HG02973 (cell line): ENCODE results near the gene MRPL51.
"Not testable (repeated sequence)": the region's sequence is repeated elsewhere in the genome, so short reads cannot be mapped to it uniquely, and the experiment has no call there.

Experiments used
- ATAC-seq: cut with Tn5 transposase; IDR thresholded peaks from one replicate; pipeline ENCODE4 v1.9.1; 2021; ENCODE audit warnings: moderate library complexity; ENCODE audit not compliant: unreplicated experiment

MRPL51 gene

DNA sequence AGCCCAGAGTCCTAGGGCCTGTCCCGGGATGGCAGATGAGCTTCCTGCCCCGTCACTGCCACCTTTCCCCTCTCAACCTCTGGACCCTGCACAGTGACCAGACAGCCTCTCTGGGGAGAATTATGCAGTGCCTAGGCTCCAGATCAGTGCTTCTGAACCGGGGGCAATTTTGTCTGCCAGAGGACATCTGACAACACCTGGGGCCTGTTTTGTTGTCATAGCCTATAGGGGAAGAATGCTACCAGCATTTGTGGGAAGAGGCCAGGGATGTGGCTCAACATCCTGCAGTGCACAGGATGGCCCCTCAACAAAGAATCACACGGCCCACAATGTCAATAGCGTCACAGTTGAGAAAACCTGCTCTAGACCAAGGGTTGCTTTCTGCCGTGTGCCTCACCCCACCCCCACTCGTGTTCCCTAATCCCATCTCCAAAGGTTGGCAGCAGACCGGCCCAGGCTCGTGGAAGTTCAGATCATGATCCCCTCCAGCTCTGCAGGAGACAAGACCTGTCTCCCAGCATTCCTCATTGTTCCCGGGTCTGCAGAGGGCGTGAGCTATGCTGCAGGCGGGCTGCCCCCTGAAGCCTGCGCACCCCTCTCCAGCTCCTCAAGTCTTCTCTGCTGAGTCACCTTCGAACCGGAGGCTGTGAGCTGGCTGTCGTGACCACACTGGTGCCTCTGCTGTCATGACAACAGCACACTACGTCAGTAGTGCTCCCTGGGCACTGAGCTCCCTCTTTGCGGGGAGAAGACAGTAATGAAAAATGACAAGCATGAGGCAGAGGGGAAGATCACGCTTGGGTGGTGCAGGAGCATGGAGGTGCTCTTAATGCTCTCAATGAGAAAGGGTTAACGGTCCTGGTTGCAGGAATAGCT is 39.2 kb upstream of the MRPL51 start:
- ATAC-seq: no peak

DNA sequence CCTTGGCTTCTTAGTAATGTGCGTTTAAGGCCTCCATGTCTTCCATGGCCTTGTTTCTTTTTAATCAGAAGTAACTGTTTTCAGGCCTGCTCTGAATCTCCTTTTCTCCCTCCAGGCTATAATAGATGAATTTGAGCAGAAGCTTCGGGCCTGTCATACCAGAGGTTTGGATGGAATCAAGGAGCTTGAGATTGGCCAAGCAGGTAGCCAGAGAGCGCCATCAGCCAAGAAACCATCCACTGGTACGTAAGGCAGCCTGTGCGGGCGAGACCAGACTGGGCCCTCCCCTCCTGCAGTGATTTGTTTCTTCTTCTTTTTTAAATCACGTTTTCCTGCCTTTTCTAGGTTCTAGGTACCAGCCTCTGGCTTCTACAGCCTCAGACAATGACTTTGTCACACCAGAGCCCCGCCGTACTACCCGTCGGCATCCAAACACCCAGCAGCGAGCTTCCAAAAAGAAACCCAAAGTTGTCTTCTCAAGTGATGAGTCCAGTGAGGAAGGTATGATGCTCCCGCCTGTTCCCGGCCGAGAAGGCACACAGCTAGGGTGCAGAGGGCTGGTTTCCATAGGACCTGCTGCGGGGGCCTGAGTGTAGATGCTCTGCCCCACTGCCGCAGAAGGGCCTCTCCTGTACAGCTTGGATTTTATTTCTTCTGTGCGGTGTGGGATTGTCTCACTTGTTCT is 37.7 kb upstream of the MRPL51 start:
- no peak for ATAC-seq

DNA sequence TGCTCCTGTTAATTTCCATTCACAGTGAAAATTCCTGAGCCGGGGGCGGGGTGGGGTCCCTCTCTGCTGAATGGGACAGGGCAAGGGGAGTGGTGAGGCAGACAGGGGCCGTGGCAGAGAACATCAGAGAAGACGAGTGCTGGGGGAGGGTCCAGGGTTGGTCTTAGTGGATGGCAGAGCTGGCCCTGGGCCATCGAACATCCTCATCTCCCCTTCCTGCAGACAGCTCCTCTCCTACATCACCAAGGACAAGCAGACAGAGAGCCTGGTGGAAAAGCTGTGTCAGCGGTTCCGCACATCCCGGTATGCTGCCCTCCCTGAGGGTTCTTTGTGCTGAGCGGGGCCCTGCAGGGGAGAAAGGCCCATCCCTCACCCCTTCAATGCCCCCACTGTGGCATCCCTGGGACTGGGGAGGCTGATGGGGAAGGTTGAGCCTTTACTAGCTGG is 36.3 kb upstream of the MRPL51 start:
- no peak for ATAC-seq

DNA sequence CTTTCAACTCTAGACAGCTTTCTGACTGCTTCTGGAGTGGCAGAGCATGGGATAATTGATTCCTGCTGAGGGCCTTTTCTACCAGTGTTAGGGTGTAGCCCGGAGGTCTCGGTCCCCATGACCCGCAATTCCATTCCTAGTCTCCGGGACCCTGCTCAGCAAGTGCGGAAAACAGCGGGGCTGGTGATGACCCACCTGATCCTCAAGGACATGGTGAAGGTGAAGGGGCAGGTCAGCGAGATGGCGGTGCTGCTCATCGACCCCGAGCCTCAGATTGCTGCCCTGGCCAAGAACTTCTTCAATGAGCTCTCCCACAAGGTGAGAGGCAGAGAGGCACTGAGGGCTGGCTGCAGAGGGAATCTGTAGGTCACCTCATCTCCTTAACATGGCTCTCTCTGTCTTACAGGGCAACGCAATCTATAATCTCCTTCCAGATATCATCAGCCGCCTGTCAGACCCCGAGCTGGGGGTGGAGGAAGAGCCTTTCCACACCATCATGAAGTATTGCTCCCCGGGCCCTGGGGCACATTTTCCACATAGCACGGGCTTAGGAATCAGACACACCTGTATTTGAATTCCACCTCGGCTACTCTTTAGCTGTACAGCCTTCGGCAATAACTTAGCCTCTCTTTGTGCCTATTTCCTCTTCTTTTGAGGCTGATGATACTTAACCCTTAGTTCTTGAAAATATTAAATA is 35.6 kb upstream of the MRPL51 start:
- ATAC-seq: no peak

DNA sequence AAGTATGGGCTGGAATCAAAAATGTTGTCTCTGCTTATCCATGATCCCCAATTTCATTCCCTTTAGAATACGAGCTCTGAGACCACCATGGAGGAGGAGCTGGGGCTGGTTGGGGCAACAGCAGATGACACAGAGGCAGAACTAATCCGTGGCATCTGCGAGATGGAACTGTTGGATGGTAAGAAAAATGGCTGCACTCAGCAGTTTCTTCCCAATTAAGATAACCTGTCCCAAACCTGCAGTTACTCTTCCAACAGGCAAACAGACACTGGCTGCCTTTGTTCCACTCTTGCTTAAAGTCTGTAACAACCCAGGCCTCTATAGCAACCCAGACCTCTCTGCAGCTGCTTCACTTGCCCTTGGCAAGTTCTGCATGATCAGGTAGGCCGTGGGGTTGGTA is 34.6 kb upstream of the MRPL51 start:
- ATAC-seq: no peak

DNA sequence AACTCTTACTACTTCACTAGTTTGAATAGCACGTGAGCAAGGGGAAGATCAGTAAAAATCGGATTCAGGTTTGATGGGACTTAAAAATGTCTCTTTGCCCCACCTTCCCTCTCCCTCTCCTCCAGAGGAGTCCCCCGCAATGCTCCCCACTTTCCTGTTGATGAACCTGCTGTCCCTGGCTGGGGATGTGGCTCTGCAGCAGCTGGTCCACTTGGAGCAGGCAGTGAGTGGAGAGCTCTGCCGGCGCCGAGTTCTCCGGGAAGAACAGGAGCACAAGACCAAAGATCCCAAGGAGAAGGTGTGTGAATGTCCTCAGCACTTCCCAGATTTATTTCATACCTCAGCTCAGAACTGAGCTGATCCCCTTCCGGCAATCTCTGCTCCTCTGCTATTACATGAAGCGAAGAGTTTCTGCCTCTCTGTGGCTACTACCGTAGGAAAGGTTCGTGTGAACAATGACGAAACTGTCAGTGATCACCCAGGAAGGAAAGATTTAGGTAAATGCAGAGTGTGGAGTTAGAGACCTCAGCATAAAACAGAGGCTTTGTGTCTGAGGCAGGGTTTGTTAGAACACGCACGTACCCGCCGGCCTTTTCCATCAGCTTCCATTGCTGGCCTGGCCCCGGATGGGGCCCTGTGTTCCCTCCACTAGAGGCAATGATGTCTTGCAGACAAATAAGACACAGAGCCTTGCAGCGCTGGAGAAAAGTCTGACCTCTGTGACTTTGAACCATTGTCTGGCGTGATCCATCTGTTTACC is 33.9 kb upstream of the MRPL51 start:
- no peak for ATAC-seq

DNA sequence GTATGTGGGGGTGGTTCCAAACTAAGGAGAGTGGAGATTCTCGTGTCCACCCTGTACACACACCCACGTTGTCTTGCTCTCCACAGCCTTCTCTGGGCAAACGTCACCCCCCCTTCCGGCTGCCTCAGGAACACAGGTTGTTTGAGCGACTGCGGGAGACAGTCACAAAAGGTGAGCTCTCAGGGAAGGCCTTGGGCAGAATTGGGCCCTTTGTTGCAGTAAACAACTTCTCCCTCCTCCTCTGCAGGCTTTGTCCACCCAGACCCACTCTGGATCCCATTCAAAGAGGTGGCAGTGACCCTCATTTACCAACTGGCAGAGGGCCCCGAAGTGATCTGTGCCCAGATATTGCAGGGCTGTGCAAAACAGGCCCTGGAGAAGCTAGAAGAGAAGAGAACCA is 33.1 kb upstream of the MRPL51 start:
- no peak for ATAC-seq

DNA sequence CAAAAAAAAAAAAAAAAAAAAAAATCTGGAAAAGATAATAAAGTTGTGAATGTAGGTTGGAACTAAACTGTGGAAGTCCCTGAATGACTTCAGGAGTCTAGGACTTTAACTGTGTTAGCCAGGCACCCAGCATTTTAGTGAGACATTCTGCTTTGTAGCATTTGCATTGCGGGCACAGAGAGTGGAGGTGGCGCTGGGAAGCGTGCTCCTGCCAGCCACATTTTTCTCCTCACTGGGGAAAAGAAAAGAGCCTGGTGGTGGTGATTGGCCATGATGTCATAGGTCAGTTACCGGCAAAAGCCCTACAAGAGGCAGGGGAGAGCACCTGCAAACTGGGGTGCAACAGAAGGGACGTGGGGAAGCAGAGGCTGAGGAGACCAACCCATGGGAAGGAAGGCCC is 31.6 kb upstream of the MRPL51 start:
- no peak for ATAC-seq

DNA sequence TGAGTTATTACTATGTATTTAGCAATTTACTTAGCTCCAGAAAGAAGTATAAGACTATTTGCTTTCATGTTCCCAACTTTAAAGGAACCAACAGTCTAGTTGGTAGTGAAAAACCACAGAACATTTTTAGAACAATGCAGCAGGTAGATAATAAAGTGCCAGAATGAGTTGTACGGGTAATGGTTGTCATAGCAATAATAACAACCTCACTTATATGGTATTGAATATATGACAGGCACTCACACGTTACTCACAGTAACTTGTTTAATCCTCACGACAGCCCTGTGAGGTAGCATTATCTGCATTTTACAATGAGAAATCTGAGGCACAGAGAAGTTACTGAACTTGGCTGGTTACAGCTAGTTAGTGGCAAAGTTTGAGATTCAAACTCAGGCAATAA is 30.6 kb upstream of the MRPL51 start:
- ATAC-seq: no peak

DNA sequence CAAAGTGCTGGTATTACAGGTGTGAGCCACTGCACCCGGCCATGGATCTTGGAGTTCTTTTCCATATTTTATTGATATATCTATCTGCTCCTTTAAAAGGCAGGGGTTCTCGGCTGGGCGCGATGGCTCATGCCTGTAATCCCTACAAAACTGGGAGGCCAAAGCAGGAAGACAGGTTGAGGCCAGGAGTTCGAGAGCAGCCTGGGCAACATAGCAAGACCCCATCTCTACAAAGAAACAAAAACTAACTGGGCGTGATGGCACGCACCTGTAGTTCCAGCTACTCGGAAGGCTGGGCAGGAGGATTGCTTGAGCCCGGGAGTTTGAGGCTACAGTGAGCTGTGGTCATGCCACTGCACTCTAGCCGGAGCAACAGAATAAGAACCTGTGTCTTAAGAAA is 29.1 kb upstream of the MRPL51 start:
- no peak for ATAC-seq

DNA sequence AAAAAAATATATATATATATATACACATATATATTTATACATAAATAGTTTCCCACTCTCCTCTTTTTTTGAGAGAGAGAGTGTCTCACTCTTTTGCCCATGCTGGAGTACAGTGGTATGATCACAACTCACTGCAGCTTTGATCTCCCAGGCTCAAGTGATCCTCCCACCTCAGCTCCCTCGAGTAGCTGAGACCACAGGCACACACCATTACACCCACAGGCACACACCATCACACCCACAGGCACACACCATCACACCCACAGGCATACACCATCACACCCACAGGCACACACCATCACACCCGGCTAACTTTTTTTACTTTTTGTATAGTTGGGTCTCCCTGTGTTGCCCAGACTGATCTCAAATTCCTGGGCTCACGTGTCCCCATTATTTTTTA is 27.1 kb upstream of the MRPL51 start:
- no peak for ATAC-seq

DNA sequence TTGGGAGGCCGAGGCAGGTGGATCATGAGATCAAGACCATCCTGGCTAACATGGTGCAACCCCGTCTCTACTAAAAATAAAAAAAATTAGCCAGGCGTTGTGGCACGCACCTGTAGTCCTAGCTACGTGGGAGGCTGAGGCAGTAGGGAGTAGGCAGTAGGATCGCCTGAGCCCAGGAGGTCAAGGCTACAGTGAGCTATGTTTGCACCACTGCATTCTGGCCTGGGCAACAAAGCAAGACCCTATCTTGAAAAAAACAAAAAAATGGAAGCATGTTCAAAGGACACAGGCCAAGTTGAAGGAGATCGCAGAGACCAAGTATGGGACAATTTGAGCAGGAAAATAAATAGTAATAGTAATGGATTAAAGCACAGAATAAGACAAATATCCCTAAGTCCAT is 15.0 kb upstream of the MRPL51 start:
- no peak for ATAC-seq

DNA sequence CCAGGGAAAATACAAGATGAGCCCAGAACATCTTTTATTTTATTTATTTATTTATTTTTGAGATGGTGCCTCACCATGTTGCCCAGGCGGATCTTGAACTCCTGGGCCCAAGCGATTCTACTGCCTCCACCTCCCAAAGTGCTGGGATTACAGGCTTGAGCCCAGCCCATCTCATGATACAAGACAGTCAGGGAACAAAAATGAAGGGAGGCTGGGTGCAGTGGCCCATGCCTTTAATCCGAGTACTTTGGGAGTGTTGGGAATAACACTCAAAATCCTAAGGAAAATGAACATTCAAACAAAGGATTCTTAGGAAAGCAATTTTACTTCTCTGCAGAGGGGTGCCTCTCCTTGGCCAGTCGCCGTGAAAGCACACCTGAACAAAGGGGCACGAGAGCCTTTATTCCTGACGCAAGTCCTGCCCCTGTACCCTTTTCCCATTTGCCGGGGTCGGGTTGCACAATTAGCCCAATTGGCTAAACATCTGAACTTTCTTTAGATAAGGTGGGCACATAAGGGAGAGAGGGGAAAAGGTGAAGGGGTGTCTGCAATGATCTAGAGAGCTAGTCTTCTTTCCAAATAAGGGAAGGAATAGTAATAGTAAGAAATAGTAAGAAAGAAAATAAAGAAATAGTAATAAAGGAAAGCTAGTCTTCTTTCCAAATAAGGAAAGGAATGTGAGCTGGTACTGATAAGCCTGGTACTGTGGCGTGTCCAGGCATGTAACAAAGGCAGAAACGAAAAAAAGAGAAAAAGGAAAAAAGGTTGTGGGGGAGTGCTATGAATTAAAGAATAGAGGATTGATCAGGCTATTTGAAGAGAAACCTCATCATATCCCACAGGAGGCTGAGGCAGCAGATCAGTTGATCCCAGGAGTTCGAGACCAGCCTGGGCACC is 14.3 kb upstream of the MRPL51 start:
- ATAC-seq: no peak

DNA sequence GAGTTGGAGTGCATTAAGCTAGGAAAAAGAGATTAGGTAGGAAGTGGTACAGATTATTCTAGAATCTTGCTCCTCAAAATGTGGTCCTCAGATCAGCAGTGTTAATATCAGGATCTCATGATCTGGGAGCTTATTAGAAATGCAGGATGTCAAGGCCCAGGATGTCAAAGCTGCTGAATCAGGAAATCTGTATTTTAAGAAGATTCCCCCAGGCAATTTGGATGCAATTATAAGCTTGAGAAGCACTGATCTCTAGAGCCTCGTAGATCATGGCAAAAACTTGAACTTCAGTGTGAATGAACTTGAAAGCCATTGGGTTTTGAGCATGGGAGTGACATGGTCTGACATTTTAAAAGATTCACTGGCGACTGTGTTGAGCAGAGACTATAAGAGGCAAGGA is 7.4 kb upstream of the MRPL51 start:
- no peak for ATAC-seq

DNA sequence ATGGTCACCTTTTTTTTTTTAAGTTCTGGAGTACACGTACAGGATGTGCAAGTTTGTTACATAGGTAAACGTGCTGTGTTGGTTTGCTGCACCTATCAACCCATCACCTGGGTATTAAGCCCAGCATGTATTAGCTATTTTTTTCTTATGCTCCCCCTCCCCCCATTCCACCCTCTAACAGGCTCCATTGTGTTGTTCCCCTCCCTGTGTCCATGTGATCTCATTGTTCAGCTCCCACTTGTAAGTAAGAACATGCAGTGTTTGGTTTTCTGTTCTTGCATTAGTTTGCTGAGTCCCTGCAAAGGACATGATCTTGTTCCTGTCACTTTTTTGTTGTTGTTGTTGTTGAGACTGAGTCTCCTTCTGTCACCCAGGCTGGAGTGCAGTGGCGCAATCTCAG is 4.2 kb upstream of the MRPL51 start:
- not testable (repeated sequence) for ATAC-seq

DNA sequence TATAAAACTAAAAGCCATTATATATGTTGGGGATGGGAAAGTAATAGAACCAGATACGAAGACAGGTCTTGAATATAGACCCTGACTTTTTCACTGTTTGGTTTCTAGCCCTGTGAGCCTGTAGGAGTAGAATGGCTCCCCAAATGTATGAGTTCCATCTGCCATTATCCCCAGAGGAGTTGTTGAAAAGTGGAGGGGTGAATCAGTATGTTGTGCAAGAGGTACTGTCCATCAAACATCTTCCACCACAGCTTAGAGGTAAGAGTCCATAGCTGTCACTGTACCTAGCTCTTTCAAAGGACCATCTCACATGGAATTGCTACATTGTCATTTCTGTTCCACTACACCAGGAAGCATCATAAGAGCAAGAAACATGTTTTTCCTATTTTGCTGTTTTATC is 1.9 kb upstream of the MRPL51 start:
- no peak for ATAC-seq

DNA sequence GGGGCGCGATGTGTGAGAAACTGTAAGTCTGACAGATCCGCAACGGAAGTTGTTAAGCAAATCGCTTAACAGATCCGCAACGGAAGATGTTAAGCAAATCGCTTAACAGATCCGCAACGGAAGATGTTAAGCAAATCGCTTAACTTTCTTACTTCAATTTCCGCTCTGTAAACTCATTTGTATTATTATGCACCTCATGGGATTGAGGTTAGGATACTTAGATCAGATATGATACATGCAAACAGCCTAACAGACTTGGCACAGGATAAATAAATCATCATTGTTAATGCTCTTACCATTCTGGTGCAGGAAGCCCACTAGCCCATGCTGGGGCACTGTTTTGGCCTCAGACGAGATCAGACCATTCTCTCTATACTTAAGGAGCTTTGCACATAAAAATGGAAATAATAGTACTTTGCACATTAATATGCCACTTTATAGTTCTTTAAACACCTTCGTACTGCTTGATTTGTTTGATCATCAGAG is 1.2 kb upstream of the MRPL51 start:
- ATAC-seq: peak; percentile 23

DNA sequence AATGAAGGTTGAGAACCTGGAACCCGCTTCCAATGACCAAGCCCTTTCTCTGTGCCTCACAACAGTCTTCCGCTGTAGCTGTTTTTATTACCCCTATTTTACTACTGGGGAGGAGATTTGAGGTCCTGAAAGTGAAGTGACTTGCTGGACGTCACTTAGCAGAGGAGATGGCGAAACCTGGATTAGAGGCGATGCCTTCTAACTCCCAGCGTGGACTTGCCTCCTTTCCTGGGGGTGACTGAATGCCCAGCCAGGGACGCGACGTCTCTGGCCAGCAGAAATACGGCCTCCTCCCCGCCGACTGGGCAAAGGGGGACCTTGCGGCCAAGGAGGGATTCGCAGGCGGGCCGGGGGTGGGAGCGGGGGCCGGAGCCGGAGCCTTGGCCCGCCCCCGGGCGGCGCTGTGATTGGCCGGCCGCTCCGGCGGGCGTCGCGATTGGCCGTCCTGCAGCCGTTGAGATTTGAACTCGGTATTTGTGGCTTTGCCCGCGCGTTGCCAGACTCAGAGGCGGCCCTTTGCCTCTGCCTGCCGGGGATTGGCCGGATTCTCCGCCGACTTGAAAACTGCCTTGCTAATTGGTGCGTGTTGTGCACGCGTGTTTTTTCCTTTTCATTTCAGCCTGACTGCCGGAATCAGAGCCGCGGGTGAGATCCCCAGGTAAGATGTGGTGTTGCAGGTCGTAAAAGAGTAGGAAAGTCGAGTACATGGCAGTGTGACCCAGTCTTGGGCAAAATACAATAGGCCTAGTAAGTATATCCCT is 615 bp upstream of the MRPL51 start, which contains the start of gene NCAPD2:
TSS of gene NCAPD2 (plus strand) at position 606 of the 761 bp plus-strand sequence. CDS start 997 bp downstream, outside the sequence.
- ATAC-seq: peak; percentile 76

DNA sequence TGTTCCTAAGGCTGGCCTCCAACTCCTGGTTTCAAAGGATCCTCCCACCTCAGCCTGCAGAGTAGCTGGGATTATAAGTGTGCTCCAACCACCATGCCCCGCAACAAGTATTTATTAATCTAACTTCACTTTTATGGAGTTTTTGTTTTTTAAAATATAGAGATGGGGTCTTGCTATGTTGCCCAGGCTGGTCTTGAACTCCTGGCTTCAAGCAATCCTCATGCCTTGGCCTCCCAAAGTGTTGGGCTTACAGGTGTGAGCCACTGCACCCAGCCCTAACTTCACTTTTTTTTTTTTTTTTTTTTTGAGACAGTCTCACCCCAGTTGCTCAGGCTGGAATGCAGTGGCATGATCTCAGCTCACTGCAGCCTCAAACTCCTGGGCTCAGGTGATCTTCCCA is 2.4 kb downstream of the MRPL51 start:
- ATAC-seq: not testable (repeated sequence)
